ENCODE data around the gene BCL11B.

BCL11B gene

DNA sequence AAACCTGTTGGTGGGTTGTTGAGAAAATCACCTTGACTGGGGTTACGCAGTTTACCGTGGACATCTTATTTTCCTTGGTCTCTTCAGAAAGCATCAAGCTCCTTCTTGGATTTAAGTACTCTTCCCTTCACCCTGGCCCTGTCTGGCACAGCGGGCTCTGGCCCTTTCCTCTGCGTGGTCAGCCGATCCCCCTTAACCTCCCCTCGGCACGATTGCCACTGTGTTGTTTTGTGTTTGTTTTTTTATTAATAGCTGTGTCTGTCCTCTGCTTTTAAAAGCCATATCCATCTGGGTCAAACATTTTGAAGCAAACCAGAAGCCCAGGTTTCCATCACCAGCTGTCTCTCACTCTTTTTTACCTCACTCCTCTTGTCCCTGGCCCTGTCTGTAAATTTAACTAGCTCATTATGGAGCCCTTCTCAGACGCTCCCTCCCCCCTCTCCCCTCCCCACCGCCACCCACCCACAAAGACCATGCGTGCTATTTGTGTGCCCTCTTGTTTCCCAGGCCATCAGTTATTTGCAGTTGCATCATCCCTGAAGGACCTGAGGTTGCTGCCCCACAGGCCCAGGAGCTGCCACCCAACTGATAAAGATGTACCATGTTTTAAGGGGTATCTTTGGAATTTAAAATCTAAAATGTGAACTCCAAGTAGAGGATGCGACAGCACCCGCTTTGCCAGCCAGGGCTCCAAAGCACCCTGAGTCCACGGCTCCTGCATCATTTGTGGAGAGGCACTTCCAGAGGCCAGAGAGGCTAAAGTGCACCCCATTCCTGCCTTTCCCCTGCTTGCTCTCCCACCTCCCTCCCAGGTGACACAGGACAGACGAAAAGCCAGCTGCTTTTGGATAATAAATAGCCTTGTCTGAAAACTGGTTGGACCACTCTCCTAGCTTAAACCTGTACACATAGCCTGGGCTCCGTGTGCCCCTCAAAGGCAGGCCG, 3.9 kb downstream of the BCL11B start:
- no peak for DNase-seq (ENCODE audit: low read depth)

DNA sequence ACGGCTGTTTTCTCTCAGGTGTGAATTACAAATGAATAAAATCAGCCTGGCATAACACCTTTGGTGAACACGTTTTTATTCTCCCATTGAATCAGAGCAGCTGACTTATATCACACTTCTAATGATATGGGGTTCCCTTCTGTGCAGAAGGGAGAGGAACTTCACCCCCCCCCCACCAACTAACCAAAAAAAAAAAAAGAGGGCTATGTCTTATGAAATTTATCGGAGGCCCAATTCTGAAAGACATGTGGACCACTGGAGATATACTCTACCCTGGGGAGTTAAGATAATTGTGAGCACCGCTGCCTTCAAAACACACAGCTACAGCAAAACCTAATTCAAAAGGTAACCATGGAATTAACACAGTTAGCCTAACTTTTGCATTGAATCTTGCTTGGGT, 4.6 kb downstream of the BCL11B start:
- DNase-seq (ENCODE audit: low read depth) = no peak

- peak; percentile 83 for DNase-seq (ENCODE audit: low read depth)
Observed at GRCh38 chr14:99266181-99267178, 5.5 kb downstream of the BCL11B start.

DNA sequence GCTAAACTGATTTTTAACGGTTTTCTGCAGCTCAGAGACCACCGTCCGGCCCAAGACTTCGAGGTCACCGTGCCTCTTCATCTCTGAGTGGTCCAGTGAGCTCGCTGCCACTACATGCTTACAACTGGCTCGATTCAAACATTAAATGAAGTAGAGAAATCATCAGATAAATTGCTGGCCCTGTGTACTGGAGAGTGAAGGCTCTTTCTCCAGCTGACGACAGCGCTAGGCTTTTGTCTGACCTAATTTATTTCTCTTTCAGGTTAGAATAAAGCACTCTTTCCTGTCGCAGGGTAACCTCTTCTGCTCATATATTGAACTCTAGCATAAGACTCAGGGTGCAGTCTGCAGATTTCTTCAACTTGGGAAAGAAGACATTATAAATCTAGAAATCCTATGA, 6.4 kb downstream of the BCL11B start:
- DNase-seq (ENCODE audit: low read depth) = no peak

DNA sequence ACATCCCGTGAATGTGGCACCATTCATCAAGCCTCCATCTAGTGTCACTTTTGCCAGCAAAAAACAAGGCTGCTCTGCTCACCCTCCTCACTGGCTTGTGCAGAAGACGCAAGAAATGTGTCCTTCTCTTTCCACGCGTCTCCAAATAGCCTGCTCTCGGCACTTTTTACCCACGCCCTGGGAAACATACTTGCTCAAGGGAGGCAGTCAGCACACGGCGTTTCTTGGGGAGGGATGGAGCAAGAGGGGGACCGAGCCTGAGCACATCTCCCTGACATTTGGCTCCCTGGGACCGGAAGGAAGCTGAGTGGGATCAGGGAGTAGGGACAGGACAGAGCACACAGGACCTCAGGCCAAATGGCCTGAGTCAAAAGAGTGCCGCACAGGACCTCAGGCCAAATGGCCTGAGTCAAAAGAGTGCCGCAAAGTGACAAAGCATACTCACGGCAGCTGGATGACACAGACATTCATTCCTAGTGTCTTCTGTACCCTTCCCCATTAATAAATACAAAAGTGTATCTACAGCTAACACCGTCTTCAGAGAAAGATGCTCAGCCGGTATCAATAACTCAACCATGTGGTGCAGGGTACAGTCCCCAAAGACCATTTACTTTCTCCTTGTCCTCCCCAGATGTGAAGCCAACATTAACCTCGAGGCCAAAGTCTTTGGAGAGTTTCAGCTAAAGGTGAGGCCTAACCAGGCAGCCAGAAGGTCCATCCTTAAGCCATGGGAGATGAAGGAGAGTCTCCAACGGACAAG, 7.1 kb downstream of the BCL11B start:
- DNase-seq (ENCODE audit: low read depth) = no peak

DNA sequence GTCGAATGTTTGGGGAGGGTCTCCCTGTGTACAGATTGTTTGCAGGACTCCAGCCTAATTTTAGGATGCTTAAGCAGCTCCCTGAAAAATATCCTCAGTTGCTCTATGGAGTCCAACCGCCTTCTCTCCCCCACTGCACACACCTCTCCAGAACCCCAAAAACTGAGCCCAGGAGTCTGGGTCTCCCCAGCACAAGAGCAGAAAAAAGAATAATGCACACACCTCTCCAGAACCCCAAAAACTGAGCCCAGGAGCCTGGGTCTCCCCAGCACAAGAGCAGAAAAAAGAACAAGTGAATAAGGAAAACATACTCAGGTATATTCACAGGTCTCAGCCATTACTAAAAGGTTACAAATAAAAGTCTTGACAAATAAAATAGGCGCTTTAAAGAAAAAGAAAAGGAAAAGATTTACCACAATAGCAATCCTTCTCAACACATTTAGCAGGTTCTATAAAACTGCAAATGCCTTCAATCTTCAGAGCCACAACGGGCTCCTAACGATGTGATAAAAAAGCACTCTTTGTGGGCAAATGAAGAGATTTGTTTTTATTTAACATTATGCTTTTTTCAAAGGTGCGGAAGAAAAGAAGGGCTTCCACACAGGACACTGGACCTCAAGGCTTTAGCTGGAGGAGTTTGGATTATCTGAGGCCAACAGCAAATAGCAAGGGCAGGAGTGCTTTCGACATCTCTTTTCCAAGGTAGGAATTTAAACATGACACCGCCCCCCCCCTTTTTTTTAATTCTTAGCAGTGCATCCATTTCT, 8.2 kb downstream of the BCL11B start:
- no peak for DNase-seq (ENCODE audit: low read depth)

- no peak for DNase-seq (ENCODE audit: low read depth)
Observed at GRCh38 chr14:99262977-99263448, 9.0 kb downstream of the BCL11B start.

GRCh38 chr14:99261912-99262787, 9.8 kb downstream of the BCL11B start:
- DNase-seq (ENCODE audit: low read depth) = peak; percentile 73

- DNase-seq (ENCODE audit: low read depth) = no peak
Observed at GRCh38 chr14:99260587-99261551, 11.1 kb downstream of the BCL11B start.

GRCh38 chr14:99260116-99260515, 11.9 kb downstream of the BCL11B start:
- no peak for DNase-seq (ENCODE audit: low read depth)

- DNase-seq (ENCODE audit: low read depth) = no peak
Observed at GRCh38 chr14:99258876-99259726, 12.9 kb downstream of the BCL11B start.

DNA sequence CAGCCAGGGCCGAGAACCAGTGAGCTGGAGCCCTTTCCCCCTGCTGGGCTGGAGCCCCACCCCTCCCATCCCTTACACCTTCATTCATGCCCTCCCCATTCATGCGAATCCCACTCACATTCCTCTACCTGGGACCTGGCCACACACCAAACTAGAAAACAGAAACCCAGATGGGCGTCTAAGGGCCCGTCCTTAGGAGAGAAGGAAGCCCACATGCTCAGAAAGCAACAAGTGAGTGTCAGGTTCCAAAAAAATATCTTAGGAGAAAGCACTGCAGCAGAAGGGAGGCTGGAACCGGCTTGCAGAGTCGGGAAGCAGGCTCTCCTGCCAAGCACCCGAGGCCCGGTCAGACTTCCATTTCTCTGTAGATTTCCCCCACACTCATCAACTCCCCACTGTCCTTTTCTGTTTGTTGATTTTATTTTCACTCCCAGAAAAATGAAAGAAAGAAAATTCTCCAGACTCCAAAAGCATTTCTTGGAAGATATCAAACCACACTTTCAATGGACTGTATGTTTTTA, 13.6 kb downstream of the BCL11B start:
- DNase-seq (ENCODE audit: low read depth) = no peak

DNA sequence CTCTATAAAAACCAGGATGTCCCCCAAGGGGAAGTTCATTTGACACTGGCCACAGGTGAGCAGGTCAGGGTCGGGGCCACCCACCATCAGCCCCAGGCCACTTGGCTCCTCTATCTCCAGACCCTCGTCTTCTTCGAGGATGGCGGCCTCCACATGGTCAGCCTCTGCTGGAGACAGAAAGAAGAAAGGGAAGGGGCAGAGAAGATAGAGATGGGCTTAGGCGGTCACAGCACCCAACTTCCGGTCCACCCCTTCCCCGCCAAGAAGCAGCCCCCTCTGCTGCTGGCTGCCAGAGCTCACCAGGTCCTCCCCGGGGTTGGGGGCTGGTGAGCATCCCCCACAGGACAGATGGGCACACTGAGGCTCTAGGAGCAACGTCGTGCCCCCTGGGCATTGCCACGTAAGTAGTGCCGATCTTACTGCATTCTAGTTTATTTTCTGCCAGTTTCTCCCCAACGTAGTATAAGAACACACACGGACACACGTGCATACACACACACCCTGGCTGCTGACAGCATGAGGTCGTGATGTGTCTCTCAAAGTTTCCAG, 14.2 kb downstream of the BCL11B start:
- DNase-seq (ENCODE audit: low read depth) = no peak

DNA sequence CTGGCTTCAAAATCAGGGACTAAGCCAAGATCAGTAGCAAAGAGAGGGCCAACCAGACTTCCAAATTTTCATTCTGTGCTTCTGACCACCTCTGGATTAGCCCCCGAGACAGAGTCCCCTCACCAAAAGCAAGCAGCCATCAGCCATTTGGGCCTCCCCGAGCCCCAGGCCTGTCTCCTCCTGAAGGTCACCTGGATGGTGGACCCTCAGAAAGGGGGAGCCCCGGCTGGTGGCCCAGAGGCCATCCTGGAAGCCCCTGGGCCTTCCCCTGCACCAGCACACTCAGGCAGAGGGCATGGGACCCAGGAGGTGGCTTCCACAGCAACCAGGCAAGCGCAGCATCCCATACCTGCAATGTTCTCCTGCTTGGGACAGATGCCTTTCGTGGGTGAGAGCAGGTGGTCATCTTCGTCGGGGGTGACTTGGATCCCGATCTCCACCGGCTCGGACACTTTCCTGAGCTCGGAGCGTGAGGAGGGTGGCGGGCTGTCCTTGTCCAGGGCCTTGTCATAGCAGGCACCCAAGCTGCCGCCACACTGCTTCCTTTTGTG, 14.8 kb downstream of the BCL11B start:
- DNase-seq (ENCODE audit: low read depth) = no peak

- no peak for DNase-seq (ENCODE audit: low read depth)
Observed at GRCh38 chr14:99256483-99256874, 15.5 kb downstream of the BCL11B start.

DNA sequence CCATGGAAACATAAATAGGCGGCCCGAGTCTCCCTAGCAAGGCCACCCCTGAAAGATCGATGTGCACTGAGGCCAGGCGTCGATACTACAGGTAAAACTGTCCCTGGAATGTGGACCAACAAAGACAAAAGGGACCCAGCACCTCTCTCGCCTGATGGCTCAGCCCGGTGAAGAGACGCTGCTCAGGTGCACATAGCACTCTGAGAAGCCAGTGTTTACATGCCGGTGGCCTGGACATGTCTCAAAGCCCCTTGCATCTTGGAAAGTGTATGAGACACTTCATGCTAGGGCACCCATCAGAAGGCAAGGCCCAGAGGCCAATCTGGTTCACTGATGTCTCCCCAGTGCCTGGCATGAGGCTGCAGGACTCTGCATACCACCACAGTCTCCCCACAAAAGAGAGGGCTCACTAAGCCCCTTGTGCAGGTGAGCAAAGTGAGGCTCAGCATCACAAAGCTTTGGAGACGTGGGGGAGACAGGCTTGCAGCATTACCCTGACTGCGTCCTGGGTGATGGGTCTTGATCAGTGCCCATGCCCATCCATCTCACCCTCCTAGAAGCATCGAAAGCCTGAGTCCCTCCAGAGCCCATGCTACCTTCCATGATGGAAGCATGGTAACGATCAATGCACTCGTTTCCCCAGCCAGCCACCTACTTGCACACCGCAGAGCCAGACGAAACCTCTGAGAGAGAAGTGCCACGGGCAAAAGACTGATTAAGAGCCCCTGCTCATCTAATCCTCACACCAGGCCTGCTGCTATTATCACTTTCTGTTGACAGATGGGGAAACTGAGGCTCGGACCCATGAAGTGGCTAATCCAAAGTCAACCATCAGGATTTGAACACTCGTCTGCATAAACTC, 16.1 kb downstream of the BCL11B start:
- no peak for DNase-seq (ENCODE audit: low read depth)

All from activated T-helper 1 cell treated with Interleukin-2 at 50 U/mL for 16 hours (primary cell).